Forelimb muscle (tissue), 1 donor: ENCODE results near the gene CDKL4. TPM values are rescaled to one million over a fixed set of nuclear protein-coding genes. Genes with fewer than 3 reads are reported as not detected.
"Not testable (repeated sequence)": the region's sequence is repeated elsewhere in the genome, so short reads cannot be mapped to it uniquely, and the experiment has no call there.

Source experiments
- DNase-seq: peaks from one replicate; pipeline ENCODE4 v3.0.0-alpha.2; 2013; ENCODE audit warnings: low read depth
- polyA plus RNA-seq: library from polyadenylated mRNA; unstranded; fragments of 120-200 nt; gene quantifications from one replicate; pipeline ENCODE4 v1.2.1, GENCODE V29; 2013; ENCODE audit not compliant: insufficient read length

CDKL4 gene
- polyA plus RNA-seq, 1 donor, result not detected

- no peak for DNase-seq
These were observed 63.5 kb downstream of the CDKL4 start for GRCh38 chr2:39179974-39180960.

GRCh38 chr2:39178756-39179155 lies 65.0 kb downstream of the CDKL4 start:
- DNase-seq, result no peak

GRCh38 chr2:39176997-39177396 lies 66.8 kb downstream of the CDKL4 start:
- no peak for DNase-seq

- no peak for DNase-seq
These were observed 68.6 kb downstream of the CDKL4 start for GRCh38 chr2:39175026-39175812.

- no peak for DNase-seq
These were observed 69.7 kb downstream of the CDKL4 start for GRCh38 chr2:39174022-39174421.

GRCh38 chr2:39172047-39172706 lies 71.6 kb downstream of the CDKL4 start:
- not testable (repeated sequence) for DNase-seq

GRCh38 chr2:39171621-39172020 lies 72.1 kb downstream of the CDKL4 start:
- DNase-seq, result no peak

GRCh38 chr2:39164089-39164488 lies 79.7 kb downstream of the CDKL4 start:
- no peak for DNase-seq

- no peak for DNase-seq
These were observed 82.8 kb downstream of the CDKL4 start for GRCh38 chr2:39160982-39161381.

- DNase-seq, result no peak
These were observed 84.5 kb downstream of the CDKL4 start for GRCh38 chr2:39159283-39159682.

- DNase-seq, result no peak
These were observed 85.4 kb downstream of the CDKL4 start for GRCh38 chr2:39158351-39158750.

- no peak for DNase-seq
These were observed 86.9 kb downstream of the CDKL4 start for GRCh38 chr2:39156846-39157245.

- no peak for DNase-seq
These were observed 87.7 kb downstream of the CDKL4 start for GRCh38 chr2:39156107-39156506.

- DNase-seq, result not testable (repeated sequence)
These were observed 88.2 kb downstream of the CDKL4 start for GRCh38 chr2:39155573-39155972.

GRCh38 chr2:39154944-39155343 lies 88.8 kb downstream of the CDKL4 start:
- no peak for DNase-seq

GRCh38 chr2:39153312-39153711 lies 90.5 kb downstream of the CDKL4 start:
- no peak for DNase-seq

- no peak for DNase-seq
These were observed 91.3 kb downstream of the CDKL4 start for GRCh38 chr2:39152504-39152903.

GRCh38 chr2:39150890-39151497 lies 92.8 kb downstream of the CDKL4 start:
- DNase-seq, result no peak

- no peak for DNase-seq
These were observed 93.6 kb downstream of the CDKL4 start for GRCh38 chr2:39150102-39150562.

GRCh38 chr2:39146630-39147029 lies 97.1 kb downstream of the CDKL4 start:
- DNase-seq, result no peak

GRCh38 chr2:39145906-39146421 lies 97.8 kb downstream of the CDKL4 start:
- no peak for DNase-seq
